ENCODE results near the gene DCBLD2.

The DCBLD2 gene

GRCh38 chr3:98788651-98789050, 112.8 kb downstream of the DCBLD2 start:
- no peak for DNase-seq

GRCh38 chr3:98787181-98787580, 114.3 kb downstream of the DCBLD2 start:
- DNase-seq = no peak

GRCh38 chr3:98786364-98787006, 115.0 kb downstream of the DCBLD2 start:
- DNase-seq = no peak

GRCh38 chr3:98784666-98785600, 116.6 kb downstream of the DCBLD2 start:
- DNase-seq = no peak

GRCh38 chr3:98784042-98784441, 117.5 kb downstream of the DCBLD2 start:
- DNase-seq = no peak

GRCh38 chr3:98782824-98783500, 118.5 kb downstream of the DCBLD2 start:
- no peak for DNase-seq

GRCh38 chr3:98780343-98780742, 121.2 kb downstream of the DCBLD2 start:
- no peak for DNase-seq

GRCh38 chr3:98779541-98780335, 121.8 kb downstream of the DCBLD2 start:
- no peak for DNase-seq

GRCh38 chr3:98778852-98779413, 122.6 kb downstream of the DCBLD2 start:
- DNase-seq = no peak

- DNase-seq = no peak
Measured at GRCh38 chr3:98778383-98778782, 123.1 kb downstream of the DCBLD2 start.

GRCh38 chr3:98777801-98778220, 123.7 kb downstream of the DCBLD2 start:
- DNase-seq = no peak

- DNase-seq = no peak
Measured at GRCh38 chr3:98777286-98777685, 124.2 kb downstream of the DCBLD2 start.

GRCh38 chr3:98776140-98776493, 125.4 kb downstream of the DCBLD2 start:
- DNase-seq = no peak

GRCh38 chr3:98775459-98776139, 125.9 kb downstream of the DCBLD2 start:
- DNase-seq = no peak

- no peak for DNase-seq
Measured at GRCh38 chr3:98772022-98772421, 129.5 kb downstream of the DCBLD2 start.

GRCh38 chr3:98770261-98771039, 131.0 kb downstream of the DCBLD2 start:
- no peak for DNase-seq

- no peak for DNase-seq
Measured at GRCh38 chr3:98769448-98769847, 132.0 kb downstream of the DCBLD2 start.

GRCh38 chr3:98768961-98769360, 132.5 kb downstream of the DCBLD2 start:
- DNase-seq = no peak

- no peak for DNase-seq
Measured at GRCh38 chr3:98766924-98767323, 134.6 kb downstream of the DCBLD2 start.

GRCh38 chr3:98765721-98766120, 135.8 kb downstream of the DCBLD2 start:
- DNase-seq = no peak

- no peak for DNase-seq
Measured at GRCh38 chr3:98764472-98764884, 137.0 kb downstream of the DCBLD2 start.

Measured in GDM1 (cell line).